Endothelial cell of umbilical vein (primary cell): Measurements from ENCODE around the gene SLC25A1. TPM values are rescaled to one million over a fixed set of nuclear protein-coding genes. Genes with fewer than 3 reads are reported as not detected.
A peak's percentile ranks its signal among the peaks of the same experiment; 100 is the strongest.

Source experiments
- BruUV-seq: library from RNA; stranded (reverse); fragments of 400-500 nt; replicated peaks from 2 replicates; lab custom pipeline; 2021; lab: Mats Ljungman, UMichigan
- CTCF ChIA-PET: fragments of 300-600, 350-600 bp; sonication (Branson Sonifier 250); formaldehyde crosslinking; loops from one replicate; lab custom pipeline; 2021; ENCODE audit warnings: antibody characterized with exemption, inconsistent platforms; lab: Charles Lee
- POLR2A ChIA-PET: fragments of 300-600, 350-600 bp; sonication (Branson Sonifier 250); formaldehyde crosslinking; loops from one replicate; lab custom pipeline; 2021; ENCODE audit warnings: antibody characterized with exemption, inconsistent platforms; lab: Charles Lee
- DNase-seq: peaks from one replicate; pipeline ENCODE4 v3.0.0-alpha.2; 2011; ENCODE audit warnings: low read depth, low spot score
- FAIRE-seq: peaks from 2 replicates; lab custom pipeline; 2011; peaks lifted over from hg19 to GRCh38; lab: Jason Lieb, UNC
- H2AFZ ChIP-seq: 2 replicates; pipeline ENCODE4 v1.6.0; 2012; ENCODE audit warnings: low read depth, low read length, control low read depth, inconsistent platforms
- H3K27ac ChIP-seq: 2 replicates; pipeline ENCODE4 v1.5.1; 2011; ENCODE audit warnings: low read depth, mild to moderate bottlenecking, control low read depth, low read length, moderate library complexity; ENCODE audit not compliant: insufficient read depth
- H3K27me3 ChIP-seq, 2 experiments: 2 replicates each; pipeline versions ENCODE4 v1.6.0 to v1.6.1; 2011; ENCODE audit warnings: low read length in 2 of 2, mixed read lengths in 1 of 2; ENCODE audit not compliant: control insufficient read depth in 2 of 2, insufficient read depth in 2 of 2
- H3K36me3 ChIP-seq, 2 experiments: 2 replicates in 1 of 2; 3 replicates in 1 of 2; pipeline ENCODE4 v1.5.1; 2011; ENCODE audit warnings: low read length in 2 of 2, mild to moderate bottlenecking in 1 of 2, moderate library complexity in 1 of 2; ENCODE audit not compliant: control insufficient read depth in 2 of 2, insufficient read depth in 2 of 2; ENCODE audit errors: extremely low read depth in 1 of 2
- H3K4me1 ChIP-seq: 3 replicates; pipeline ENCODE4 v1.5.1; 2011; ENCODE audit warnings: mild to moderate bottlenecking, low read length; ENCODE audit not compliant: control insufficient read depth, insufficient read depth; ENCODE audit errors: extremely low read depth
- H3K4me2 ChIP-seq: 2 replicates; pipeline ENCODE4 v1.6.1; 2011; ENCODE audit warnings: low read length, control low read depth, mixed read lengths; ENCODE audit not compliant: insufficient read depth
- H3K4me3 ChIP-seq, 3 experiments: fragments of 200-600 bp in 1 of 3; sonication (generic), shearing (Covaris generic) in 1 of 3; replicated peaks in 1 of 3; 2 replicates each; pipeline ENCODE4 v1.5.1; 2011 to 2016; ENCODE audit warnings: control low read depth in 3 of 3, low read length in 3 of 3, mild to moderate bottlenecking in 2 of 3, inconsistent platforms in 1 of 3, low read depth in 1 of 3, moderate library complexity in 1 of 3; ENCODE audit not compliant: insufficient read depth in 1 of 3
- H3K79me2 ChIP-seq: 2 replicates; pipeline ENCODE4 v1.6.0; 2012; ENCODE audit warnings: low read length, inconsistent platforms; ENCODE audit not compliant: control insufficient read depth, insufficient read depth
- H3K9ac ChIP-seq: replicated peaks from 2 replicates; pipeline ENCODE3; 2011; ENCODE audit warnings: low read length, control low read depth; ENCODE audit not compliant: insufficient read depth; ENCODE audit errors: extremely low read depth
- H3K9me1 ChIP-seq: replicated peaks from 3 replicates; pipeline ENCODE4 v1.6.0; 2011; ENCODE audit warnings: mild to moderate bottlenecking, low read length; ENCODE audit not compliant: control insufficient read depth, insufficient read depth; ENCODE audit errors: extremely low read depth
- H3K9me3 ChIP-seq: replicated peaks from 2 replicates; pipeline ENCODE4 v1.5.1; 2012; ENCODE audit warnings: low read length, inconsistent platforms; ENCODE audit not compliant: control insufficient read depth, insufficient read depth
- H4K20me1 ChIP-seq: replicated peaks from 2 replicates; pipeline ENCODE3; 2011; ENCODE audit warnings: mild to moderate bottlenecking, low read length; ENCODE audit not compliant: control insufficient read depth, insufficient read depth; ENCODE audit errors: extremely low read depth
- CTCF ChIP-seq, 2 donors: IDR thresholded peaks; 1 replicate in 1 of 2; 2 replicates in 1 of 2; pipeline ENCODE4 v1.5.1; 2011; ENCODE audit warnings: low read length in 2 of 2, mild to moderate bottlenecking in 2 of 2, moderate library complexity in 2 of 2, control low read depth in 1 of 2, inconsistent platforms in 1 of 2, low read depth in 1 of 2; ENCODE audit not compliant: insufficient read depth in 1 of 2; ENCODE audit errors: extremely low read depth in 1 of 2
- EZH2 ChIP-seq: IDR thresholded peaks from 2 replicates; pipeline ENCODE4 v1.6.1; 2012; ENCODE audit warnings: borderline replicate concordance, low read depth, mild to moderate bottlenecking, moderate library complexity, low read length, inconsistent platforms; ENCODE audit not compliant: severe bottlenecking
- FOS ChIP-seq: IDR thresholded peaks from 2 replicates; pipeline ENCODE4 v1.6.1; 2011; ENCODE audit warnings: mild to moderate bottlenecking, low read length, moderate library complexity, borderline replicate concordance; ENCODE audit not compliant: insufficient read depth
- GATA2 ChIP-seq: IDR thresholded peaks from 2 replicates; pipeline ENCODE4 v1.7.0; 2011; ENCODE audit warnings: low read depth, mild to moderate bottlenecking, moderate library complexity, mixed read lengths, low read length; ENCODE audit not compliant: insufficient read length, insufficient read depth
- JUN ChIP-seq: IDR thresholded peaks from 2 replicates; pipeline ENCODE4 v1.6.1; 2011; ENCODE audit warnings: borderline replicate concordance, low read depth; ENCODE audit not compliant: insufficient read length, insufficient read depth
- MAX ChIP-seq: IDR thresholded peaks from 2 replicates; pipeline ENCODE4 v1.6.1; 2011; ENCODE audit not compliant: insufficient read depth, insufficient read length
- MYC ChIP-seq: IDR thresholded peaks from one replicate; pipeline ENCODE4 v1.6.1; 2011; ENCODE audit warnings: mild to moderate bottlenecking, low read depth, low read length
- POLR2A ChIP-seq: IDR thresholded peaks from 2 replicates; pipeline ENCODE4 v1.6.1; 2012; ENCODE audit warnings: low read depth, mild to moderate bottlenecking, control low read depth, low read length
- POLR2AphosphoS5 ChIP-seq: IDR thresholded peaks from 2 replicates; pipeline ENCODE4 v1.6.1; 2012; ENCODE audit warnings: low read depth, mild to moderate bottlenecking, control low read depth, low read length, moderate library complexity; ENCODE audit not compliant: insufficient read depth
- dilution Hi-C: fragments of 300-500 bp; cut with MboI; formaldehyde crosslinking; loops from one replicate; pipeline ENCODE4 v1.15.0; 2019; ENCODE audit warnings: low sequenced_read_pairs; ENCODE audit not compliant: extremely low pct_ligation_motif_present
- intact Hi-C: fragments of 100-400 bp; cut with micrococcal nuclease; formaldehyde crosslinking; loops from one replicate; pipeline ENCODE4 v1.10.0; 2022
- polyA plus RNA-seq, 4 experiments: library from polyadenylated mRNA; depleted of rRNA in 3 of 4; stranded (reverse) in 3 of 4; unstranded in 1 of 4; fragments of >200 nt; gene quantifications; 2 replicates each; pipeline versions ENCODE4 v1.2.1 to v1.2.3, GENCODE V29; 2011 to 2012; ENCODE audit warnings: missing spikeins in 1 of 4
- total RNA-seq: library from RNA; stranded (reverse); gene quantifications from 2 replicates; pipeline ENCODE4 v1.2.3, GENCODE V29; 2021

SLC25A1 gene
- total and polyA plus RNA-seq, 2 donors (not counting 3 experiments of a cell fraction or from before 2014, with no cell fraction given) = 80.0 to 94.5 TPM

- H3K36me3 ChIP-seq = peaks cover 0 to 5% of the 10 kb centered on the region in 2 experiments
- BruUV-seq = TSS peak; percentile 30
- no peak for DNase-seq
- no peaks in the 10 kb centered on the region for H3K27me3 ChIP-seq
- intact Hi-C loops (loop anchor here (5.0 kb wide), 1 partner anchor 271 kb away; the partner anchor contains the start of gene C22orf39), dilution Hi-C loops (no loop called here)
- no peaks in the 10 kb centered on the region for H3K9me1 ChIP-seq
- TF ChIP-seq GATA2 (no peak), POLR2AphosphoS5 (no peak), CTCF (IDR thresholded peaks at IDR 0.05; ENCODE audit: extremely low read depth in 1 of 2, insufficient read depth in 1 of 2, low read depth in 1 of 2, low read length in 2 of 2) (no peak), FOS (no peak), EZH2 (no peak), MAX (no peak), POLR2A (no peak), JUN (no peak), MYC (no peak)
- H2AFZ ChIP-seq = no peak overlapping the region
- H3K79me2 ChIP-seq = peaks cover 34% of the 10 kb centered on the region
- no peak overlapping the region for H3K9ac ChIP-seq
- POLR2A ChIA-PET = no interaction called here
- no peak overlapping the region for H3K27ac ChIP-seq
- H3K4me3 ChIP-seq = no peak overlapping the region
- H3K4me2 ChIP-seq = no peak overlapping the region
- no peaks in the 10 kb centered on the region for H3K9me3 ChIP-seq
- CTCF ChIA-PET = no interaction called here
- peaks cover 19% of the 10 kb centered on the region for H3K4me1 ChIP-seq
- no peak for FAIRE-seq
- H4K20me1 ChIP-seq = no peaks in the 10 kb centered on the region
These were observed 1.8 kb downstream of the SLC25A1 start for GRCh38 chr22:19176732-19177131.
